GM21423 (cell line): ENCODE results near the gene MSI2.

Experiments used
- ATAC-seq: cut with Tn5 transposase; IDR thresholded peaks from one replicate; pipeline ENCODE4 v1.9.1; 2021; ENCODE audit warnings: mild to moderate bottlenecking, moderate library complexity; ENCODE audit not compliant: unreplicated experiment

The MSI2 gene

GRCh38 chr17:57531648-57532504 is 275.6 kb downstream of the MSI2 start:
- ATAC-seq = no peak

GRCh38 chr17:57532556-57532955 is 276.2 kb downstream of the MSI2 start:
- no peak for ATAC-seq

GRCh38 chr17:57532966-57533365 is 276.6 kb downstream of the MSI2 start:
- ATAC-seq = no peak

GRCh38 chr17:57533684-57534305 is 277.5 kb downstream of the MSI2 start:
- no peak for ATAC-seq

- ATAC-seq = no peak
Observed at GRCh38 chr17:57534863-57535248, 278.5 kb downstream of the MSI2 start.

GRCh38 chr17:57535249-57535966 is 279.1 kb downstream of the MSI2 start:
- ATAC-seq = no peak

GRCh38 chr17:57536289-57536688 is 280.0 kb downstream of the MSI2 start:
- ATAC-seq = no peak

GRCh38 chr17:57536789-57537523 is 280.6 kb downstream of the MSI2 start:
- no peak for ATAC-seq

- no peak for ATAC-seq
Observed at GRCh38 chr17:57537524-57538410, 281.4 kb downstream of the MSI2 start.

GRCh38 chr17:57538736-57539456 is 282.6 kb downstream of the MSI2 start:
- no peak for ATAC-seq

GRCh38 chr17:57539529-57540301 is 283.4 kb downstream of the MSI2 start:
- ATAC-seq = no peak

GRCh38 chr17:57540596-57540995 is 284.3 kb downstream of the MSI2 start:
- ATAC-seq = no peak

GRCh38 chr17:57541049-57541448 is 284.7 kb downstream of the MSI2 start:
- no peak for ATAC-seq

- ATAC-seq = no peak
Observed at GRCh38 chr17:57541472-57542394, 285.4 kb downstream of the MSI2 start.

GRCh38 chr17:57542510-57542909 is 286.2 kb downstream of the MSI2 start:
- no peak for ATAC-seq

GRCh38 chr17:57543230-57543629 is 286.9 kb downstream of the MSI2 start:
- ATAC-seq = no peak

- no peak for ATAC-seq
Observed at GRCh38 chr17:57544401-57544800, 288.1 kb downstream of the MSI2 start.
